8988T (cell line): ENCODE measurements around the gene MTUS2.
"Not testable (repeated sequence)": the region's sequence is repeated elsewhere in the genome, so short reads cannot be mapped to it uniquely, and the experiment has no call there.

Experiments
- DNase-seq: peaks from one replicate; pipeline ENCODE4 v3.0.0; 2011

The MTUS2 gene

GRCh38 chr13:28964803-28965202 is 144.7 kb downstream of the MTUS2 start:
- DNase-seq = no peak

GRCh38 chr13:28967029-28967915 is 147.1 kb downstream of the MTUS2 start:
- no peak for DNase-seq

GRCh38 chr13:28976195-28976594 is 156.1 kb downstream of the MTUS2 start:
- no peak for DNase-seq

- no peak for DNase-seq
These were observed 156.5 kb downstream of the MTUS2 start for GRCh38 chr13:28976636-28977035.

GRCh38 chr13:28978574-28978973 is 158.4 kb downstream of the MTUS2 start:
- no peak for DNase-seq

GRCh38 chr13:28981530-28981929 is 161.4 kb downstream of the MTUS2 start:
- no peak for DNase-seq

- no peak for DNase-seq
These were observed 163.5 kb downstream of the MTUS2 start for GRCh38 chr13:28983641-28984040.

GRCh38 chr13:28984326-28984725 is 164.2 kb downstream of the MTUS2 start:
- no peak for DNase-seq

GRCh38 chr13:28984825-28985224 is 164.7 kb downstream of the MTUS2 start:
- DNase-seq = no peak

GRCh38 chr13:28990378-28990777 is 170.2 kb downstream of the MTUS2 start:
- not testable (repeated sequence) for DNase-seq

- no peak for DNase-seq
These were observed 171.6 kb downstream of the MTUS2 start for GRCh38 chr13:28991764-28992163.

GRCh38 chr13:29000826-29001225 is 180.7 kb downstream of the MTUS2 start:
- no peak for DNase-seq

- no peak for DNase-seq
These were observed 185.1 kb downstream of the MTUS2 start for GRCh38 chr13:29005035-29005762.

- no peak for DNase-seq
These were observed 185.6 kb downstream of the MTUS2 start for GRCh38 chr13:29005763-29006120.

GRCh38 chr13:29006359-29006850 is 186.3 kb downstream of the MTUS2 start:
- DNase-seq = no peak

GRCh38 chr13:29008296-29008695 is 188.2 kb downstream of the MTUS2 start:
- no peak for DNase-seq

GRCh38 chr13:29020314-29020713 is 200.2 kb downstream of the MTUS2 start:
- no peak for DNase-seq

- DNase-seq = no peak
These were observed 201.2 kb downstream of the MTUS2 start for GRCh38 chr13:29021311-29021710.

- no peak for DNase-seq
These were observed 201.6 kb downstream of the MTUS2 start for GRCh38 chr13:29021717-29022116.

GRCh38 chr13:29022410-29022809 is 202.3 kb downstream of the MTUS2 start:
- DNase-seq = no peak

GRCh38 chr13:29022968-29023367 is 202.8 kb downstream of the MTUS2 start:
- no peak for DNase-seq

- no peak for DNase-seq
These were observed 204.6 kb downstream of the MTUS2 start for GRCh38 chr13:29024783-29025182.

- DNase-seq = no peak
These were observed 208.7 kb downstream of the MTUS2 start for GRCh38 chr13:29028868-29029267.

GRCh38 chr13:29038700-29039099 is 218.6 kb downstream of the MTUS2 start:
- no peak for DNase-seq
